ENCODE data around the gene EPHA7.

GRCh38 chr6:93417421-93418013, 1.8 kb downstream of the EPHA7 start:
- no peak for TF ChIP-seq CTCF (IDR thresholded peaks at IDR 0.05)
- TF ChIP-seq POLR2A (IDR thresholded peaks at IDR 0.05), result no peak
- no peak for TF ChIP-seq EP300 (IDR thresholded peaks at IDR 0.05; ENCODE audit: low read depth)
- TF ChIP-seq POLR2AphosphoS5 (IDR thresholded peaks at IDR 0.05), result no peak
